ENCODE results near the gene PDK2.

PDK2 gene

DNA sequence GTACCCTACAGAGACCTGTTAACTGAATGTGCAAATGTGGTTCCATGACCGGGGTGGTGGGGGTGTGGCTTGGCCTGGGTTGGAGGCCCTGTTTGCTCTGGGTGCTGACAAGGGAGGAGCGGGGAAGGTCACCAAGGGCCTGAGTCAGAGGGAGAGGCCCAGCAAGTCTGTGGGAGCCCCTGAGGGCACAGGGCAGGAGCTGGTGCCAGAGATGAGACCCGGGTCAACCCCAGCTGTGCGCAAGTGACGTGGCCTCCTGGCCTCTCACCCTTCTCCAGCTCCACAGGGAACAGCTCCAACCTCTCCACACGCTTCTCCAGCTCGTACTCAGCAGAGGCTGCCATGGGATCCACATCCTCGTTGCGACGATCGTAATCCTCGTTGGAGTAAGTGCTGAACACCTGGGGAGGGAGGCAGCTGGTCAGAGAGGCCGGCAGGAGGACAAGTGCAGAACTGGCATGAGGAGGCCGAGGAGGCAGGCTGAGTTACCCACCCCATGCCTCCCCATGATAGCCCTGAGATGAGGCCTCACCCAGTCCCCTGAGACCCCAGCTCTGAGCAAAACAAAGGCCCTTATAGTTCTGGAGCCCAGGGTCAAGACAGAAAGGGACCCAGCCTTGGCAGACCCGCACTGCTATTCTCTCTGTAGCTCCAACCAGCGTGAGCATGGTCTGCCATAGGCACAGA is 49.8 kb downstream of the PDK2 start:
- DNase-seq (ENCODE audit: low read depth), result no peak
- no peak overlapping the region for H3K4me3 ChIP-seq (ENCODE audit: low read depth, low read length)
- TF ChIP-seq, protein P1, sequence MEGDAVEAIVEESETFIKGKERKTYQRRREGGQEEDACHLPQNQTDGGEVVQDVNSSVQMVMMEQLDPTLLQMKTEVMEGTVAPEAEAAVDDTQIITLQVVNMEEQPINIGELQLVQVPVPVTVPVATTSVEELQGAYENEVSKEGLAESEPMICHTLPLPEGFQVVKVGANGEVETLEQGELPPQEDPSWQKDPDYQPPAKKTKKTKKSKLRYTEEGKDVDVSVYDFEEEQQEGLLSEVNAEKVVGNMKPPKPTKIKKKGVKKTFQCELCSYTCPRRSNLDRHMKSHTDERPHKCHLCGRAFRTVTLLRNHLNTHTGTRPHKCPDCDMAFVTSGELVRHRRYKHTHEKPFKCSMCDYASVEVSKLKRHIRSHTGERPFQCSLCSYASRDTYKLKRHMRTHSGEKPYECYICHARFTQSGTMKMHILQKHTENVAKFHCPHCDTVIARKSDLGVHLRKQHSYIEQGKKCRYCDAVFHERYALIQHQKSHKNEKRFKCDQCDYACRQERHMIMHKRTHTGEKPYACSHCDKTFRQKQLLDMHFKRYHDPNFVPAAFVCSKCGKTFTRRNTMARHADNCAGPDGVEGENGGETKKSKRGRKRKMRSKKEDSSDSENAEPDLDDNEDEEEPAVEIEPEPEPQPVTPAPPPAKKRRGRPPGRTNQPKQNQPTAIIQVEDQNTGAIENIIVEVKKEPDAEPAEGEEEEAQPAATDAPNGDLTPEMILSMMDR (IDR thresholded peaks at IDR 0.05; ENCODE audit: low read depth, low read length, missing control alignments), result no peak

DNA sequence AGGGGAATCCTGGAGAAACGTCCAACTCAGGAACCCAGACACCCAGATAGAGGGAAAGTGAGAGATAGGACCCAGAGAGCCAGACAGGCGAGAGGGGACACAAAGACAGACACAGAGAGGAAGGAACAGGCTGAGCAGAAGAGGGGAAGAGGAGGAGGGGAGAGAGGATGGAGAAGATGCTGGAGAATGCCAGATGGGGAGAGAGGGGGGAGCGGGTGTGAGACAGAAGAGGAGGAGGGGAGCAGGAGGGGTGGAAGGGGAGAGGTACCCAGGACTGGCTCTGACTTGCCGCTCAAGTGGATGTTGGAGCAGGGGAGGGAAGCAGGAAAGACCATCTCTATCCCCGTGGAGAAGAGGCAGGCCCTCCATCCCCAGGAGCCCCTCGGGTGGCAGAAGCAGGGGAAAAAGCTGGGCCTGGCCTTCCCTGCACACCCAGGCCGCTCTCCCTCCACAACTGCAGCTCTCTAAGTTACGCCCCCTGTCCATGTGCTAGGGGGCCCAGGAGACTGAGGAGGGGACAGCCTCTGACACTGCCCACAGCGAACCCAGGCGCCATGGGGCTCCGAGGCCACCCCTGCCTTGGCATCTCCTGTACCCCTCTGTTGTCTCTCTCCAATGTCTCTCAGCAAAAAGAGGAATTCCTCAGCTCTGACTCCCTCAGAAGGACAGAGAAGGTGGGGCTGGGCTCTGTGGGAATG is 50.5 kb downstream of the PDK2 start:
- H3K4me3 ChIP-seq (ENCODE audit: low read depth, low read length), result peak overlapping the region; percentile 71
- TF ChIP-seq, protein P1 (IDR thresholded peaks at IDR 0.05; ENCODE audit: low read depth, low read length, missing control alignments), result no peak
- no peak for DNase-seq (ENCODE audit: low read depth)

DNA sequence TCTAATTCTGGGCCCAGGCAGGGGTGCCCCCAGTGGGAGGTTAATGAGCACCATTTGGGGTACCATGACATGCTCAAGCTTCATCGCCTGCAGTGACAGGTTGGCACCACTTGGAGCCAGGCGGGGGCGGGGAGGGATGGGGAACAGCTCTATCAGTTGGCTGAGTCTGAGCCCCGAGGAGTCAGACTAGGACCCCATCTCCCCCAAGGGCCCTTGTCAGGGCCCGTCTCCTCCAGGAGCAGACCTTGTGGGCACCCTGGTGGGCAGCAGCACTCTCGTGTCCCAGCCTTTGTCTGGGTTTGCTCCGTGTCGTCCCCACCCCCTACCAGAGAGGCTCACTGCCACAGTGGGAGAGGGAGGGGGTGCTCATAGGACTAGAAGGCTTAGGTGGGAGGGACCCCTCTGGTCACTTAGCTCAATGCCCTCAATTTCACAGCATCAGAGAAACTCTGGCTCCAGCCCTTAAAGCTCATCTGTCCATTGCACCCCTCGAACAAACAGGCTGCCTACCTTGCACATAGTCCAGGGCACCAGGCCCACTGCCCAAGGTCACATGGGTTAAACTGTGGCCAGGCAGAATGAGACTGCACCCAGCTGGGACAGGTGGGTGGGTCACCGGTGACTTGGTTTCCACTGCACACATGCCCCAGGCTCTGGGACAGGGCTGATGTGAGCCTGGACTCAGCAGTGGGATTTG is 51.2 kb downstream of the PDK2 start:
- DNase-seq (ENCODE audit: low read depth), result no peak
- TF ChIP-seq, protein P1 (IDR thresholded peaks at IDR 0.05; ENCODE audit: low read depth, low read length, missing control alignments), result peak; percentile 41
- peak overlapping the region; percentile 71 for H3K4me3 ChIP-seq (ENCODE audit: low read depth, low read length)

DNA sequence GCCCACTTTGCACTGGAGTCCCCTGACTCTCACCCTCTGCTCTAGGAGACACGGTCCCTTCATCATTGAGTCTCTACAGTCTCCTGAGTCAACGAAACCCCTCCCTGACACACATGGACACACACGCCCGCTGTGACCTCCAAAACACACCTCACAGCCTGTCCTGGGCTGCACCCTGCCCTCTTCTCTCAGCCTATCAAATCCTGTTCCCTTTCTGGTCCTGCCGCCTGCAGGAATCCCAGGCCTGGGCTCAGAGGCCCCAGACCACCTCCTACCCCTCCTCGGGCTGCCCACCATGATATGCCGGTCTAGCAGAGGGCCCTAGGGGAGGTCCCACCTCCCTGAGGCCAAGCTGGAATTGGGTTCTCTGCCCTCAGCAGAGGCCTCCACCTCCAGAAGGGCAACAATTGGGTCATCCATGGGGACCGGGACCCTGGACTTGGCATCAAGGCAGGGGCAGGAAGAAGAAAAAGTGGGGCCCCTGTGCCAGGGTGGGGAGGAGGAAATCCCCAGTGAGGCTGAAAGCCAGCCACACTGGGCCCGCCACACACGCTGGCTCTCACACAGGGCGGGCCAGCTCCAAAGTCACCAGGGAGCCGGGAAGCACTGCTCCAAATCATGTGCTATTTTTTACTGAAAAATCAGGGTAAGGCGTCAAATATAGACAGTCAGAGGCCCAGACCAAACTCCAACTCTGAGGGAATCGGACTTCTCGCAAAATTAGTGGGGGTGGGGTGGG is 51.9 kb downstream of the PDK2 start:
- DNase-seq (ENCODE audit: low read depth), result no peak
- H3K4me3 ChIP-seq (ENCODE audit: low read depth, low read length), result peak overlapping the region; percentile 71
- TF ChIP-seq, protein P1 (IDR thresholded peaks at IDR 0.05; ENCODE audit: low read depth, low read length, missing control alignments), result no peak

DNA sequence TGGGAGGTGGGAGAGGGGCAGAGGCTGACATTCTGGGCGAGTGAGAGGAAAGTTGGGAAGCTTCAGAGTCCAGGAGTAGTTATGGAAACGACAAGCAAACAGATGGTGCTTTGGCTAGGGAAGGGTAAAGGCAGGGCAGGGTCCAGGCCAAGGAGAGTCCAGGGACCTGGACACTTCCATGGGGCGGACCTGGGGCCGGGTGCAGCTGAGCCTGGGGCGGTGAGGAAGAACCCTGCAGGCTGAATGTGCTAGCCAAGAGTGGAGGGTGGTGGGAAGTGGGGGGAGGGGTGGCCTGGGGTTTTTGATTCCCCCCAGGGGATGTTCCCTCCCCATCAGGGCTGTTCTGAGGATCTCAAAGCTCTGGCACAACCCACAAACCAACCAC is 52.7 kb downstream of the PDK2 start:
- no peak for DNase-seq (ENCODE audit: low read depth)
- peak overlapping the region; percentile 71 for H3K4me3 ChIP-seq (ENCODE audit: low read depth, low read length)
- TF ChIP-seq, protein P1 (IDR thresholded peaks at IDR 0.05; ENCODE audit: low read depth, low read length, missing control alignments), result no peak

DNA sequence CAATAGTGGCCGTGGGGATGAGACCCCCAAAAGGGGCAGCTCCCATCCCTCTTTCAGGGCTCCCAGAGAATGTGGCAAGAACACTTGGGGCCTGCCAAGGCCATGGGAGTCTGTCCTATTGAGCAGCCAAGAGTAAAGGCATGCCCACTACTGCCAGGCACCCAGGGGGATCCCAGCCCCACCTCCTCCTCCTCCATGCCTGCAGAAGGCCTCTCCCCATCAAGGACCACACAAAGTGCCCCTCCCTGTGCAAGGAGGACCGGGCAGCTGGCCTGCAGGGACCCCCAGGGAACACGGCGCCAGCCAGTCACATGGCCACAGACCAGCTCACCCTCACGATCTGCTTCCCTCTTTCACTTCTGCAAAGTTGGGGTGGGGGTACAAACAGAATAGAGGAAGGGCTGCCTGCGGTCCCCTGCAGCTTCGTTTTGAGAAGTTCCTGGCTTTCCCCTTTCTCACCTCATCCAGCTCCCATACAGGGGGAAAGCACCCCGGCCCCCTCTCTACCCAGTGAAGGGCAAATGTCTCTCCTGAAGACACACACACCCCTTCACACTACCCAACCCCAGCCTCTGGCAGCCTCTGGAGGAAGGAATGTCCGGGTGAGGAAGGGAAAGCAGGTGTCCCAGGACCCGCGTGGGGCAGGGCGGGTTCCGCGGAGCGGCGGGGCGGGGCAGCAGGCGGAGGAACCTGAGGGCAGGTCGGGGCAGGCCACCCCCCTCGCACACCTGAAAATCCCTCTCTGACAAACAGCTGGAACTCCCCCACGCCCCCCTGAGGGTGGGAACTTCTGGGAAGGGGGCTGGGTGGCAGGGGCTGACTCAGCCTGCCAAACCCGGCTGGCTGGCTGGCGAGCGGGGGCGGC is 53.3 kb downstream of the PDK2 start:
- DNase-seq (ENCODE audit: low read depth), result peak; percentile 60

More for the DNA sequence above, 53.3 kb downstream of the PDK2 start:
- peak overlapping the region; percentile 71 for H3K4me3 ChIP-seq (ENCODE audit: low read depth, low read length)
- TF ChIP-seq, protein P1 (IDR thresholded peaks at IDR 0.05; ENCODE audit: low read depth, low read length, missing control alignments), result no peak

Measured in GM12864 (cell line).